Activated CD4-positive, alpha-beta T cell treated with anti-CD3 and anti-CD28 coated beads, Interleukin-2, Interleukin-4, amounts not matched to agents 100 ng/mL and 50 ng/mL, durations not matched to agents 16 hours and 8 hours (primary cell): ENCODE data around the gene SPDYE16.
"Not testable (repeated sequence)": the region's sequence is repeated elsewhere in the genome, so short reads cannot be mapped to it uniquely, and the experiment has no call there.

Experiments used
- DNase-seq: peaks from one replicate; pipeline ENCODE4 v3.0.0-alpha.2; 2020; ENCODE audit warnings: low spot score

Gene SPDYE16

GRCh38 chr7:76504351-76505167 is 38.5 kb downstream of the SPDYE16 start:
- DNase-seq: not testable (repeated sequence)

- DNase-seq: not testable (repeated sequence)
These were observed 39.9 kb downstream of the SPDYE16 start for GRCh38 chr7:76503244-76503643.

- not testable (repeated sequence) for DNase-seq
These were observed 40.3 kb downstream of the SPDYE16 start for GRCh38 chr7:76502836-76503235.

GRCh38 chr7:76502224-76502623 is 40.9 kb downstream of the SPDYE16 start:
- DNase-seq: not testable (repeated sequence)

GRCh38 chr7:76499924-76500241 is 43.2 kb downstream of the SPDYE16 start:
- not testable (repeated sequence) for DNase-seq

GRCh38 chr7:76499201-76499923 is 43.7 kb downstream of the SPDYE16 start:
- not testable (repeated sequence) for DNase-seq

- not testable (repeated sequence) for DNase-seq
These were observed 44.4 kb downstream of the SPDYE16 start for GRCh38 chr7:76498583-76499200.

GRCh38 chr7:76497918-76498582 is 45.0 kb downstream of the SPDYE16 start:
- DNase-seq: not testable (repeated sequence)

- not testable (repeated sequence) for DNase-seq
These were observed 47.4 kb downstream of the SPDYE16 start for GRCh38 chr7:76495717-76496116.

- not testable (repeated sequence) for DNase-seq
These were observed 51.0 kb downstream of the SPDYE16 start for GRCh38 chr7:76492139-76492538.

GRCh38 chr7:76487969-76488368 is 55.1 kb downstream of the SPDYE16 start:
- not testable (repeated sequence) for DNase-seq

GRCh38 chr7:76486618-76487017 is 56.5 kb downstream of the SPDYE16 start:
- peak; percentile 7 for DNase-seq

- not testable (repeated sequence) for DNase-seq
These were observed 57.1 kb downstream of the SPDYE16 start for GRCh38 chr7:76485822-76486610.

- DNase-seq: not testable (repeated sequence)
These were observed 58.6 kb downstream of the SPDYE16 start for GRCh38 chr7:76484456-76484855.

- DNase-seq: not testable (repeated sequence)
These were observed 60.0 kb downstream of the SPDYE16 start for GRCh38 chr7:76483081-76483480.

GRCh38 chr7:76482660-76483059 is 60.4 kb downstream of the SPDYE16 start:
- not testable (repeated sequence) for DNase-seq
